Measurements from ENCODE around the gene DUOXA2.
"Not testable (repeated sequence)": the region's sequence is repeated elsewhere in the genome, so short reads cannot be mapped to it uniquely, and the experiment has no call there.

Gene DUOXA2

GRCh38 chr15:45114076-45114750 lies at the start of gene DUOXA2, which contains the start of gene DUOX2:
TSS of gene DUOXA2 (plus strand) at chr15:45114326. CDS start at chr15:45114606, 280 bp downstream.
TSS of gene DUOX2 (minus strand) at chr15:45114172. CDS start at chr15:45113411, 761 bp downstream.
- Histone ChIP-seq H3K27ac (ENCODE audit: low read length) (no peak within 1 kb of the TSS), H3K4me3 (ENCODE audit: low read length) (no peak within 1 kb of the TSS), H4K20me1 (ENCODE audit: insufficient read depth, low read length) (no peaks in the 10 kb centered on the region), H2AFZ (ENCODE audit: low read depth, low read length) (no peak within 1 kb of the TSS), H3K27me3 (ENCODE audit: low read depth, low read length) (no peaks in the 10 kb centered on the region), H3K9ac (ENCODE audit: low read length) (no peak within 1 kb of the TSS), H3K9me3 (ENCODE audit: insufficient read depth, low read length) (no peaks in the 10 kb centered on the region), H3K79me2 (ENCODE audit: low read length) (no peaks in the 10 kb centered on the region), H3K4me2 (ENCODE audit: low read length) (no peak within 1 kb of the TSS), H3K36me3 (replicated peaks; ENCODE audit: low read depth, low read length) (no peaks in the 10 kb centered on the region), H3K4me1 (ENCODE audit: low read length) (no peaks in the 10 kb centered on the region)
- TF ChIP-seq EZH2phosphoT487 (IDR thresholded peaks at IDR 0.05; ENCODE audit: low read depth) (no peak), CTCF (IDR thresholded peaks at IDR 0.05; ENCODE audit: low read depth, low read length) (no peak)

- Histone ChIP-seq H3K9ac (ENCODE audit: low read length) (no peak overlapping the region), H3K36me3 (replicated peaks; ENCODE audit: low read depth, low read length) (no peaks in the 10 kb centered on the region), H2AFZ (ENCODE audit: low read depth, low read length) (no peak overlapping the region), H3K4me3 (ENCODE audit: low read length) (no peak overlapping the region), H4K20me1 (ENCODE audit: insufficient read depth, low read length) (no peaks in the 10 kb centered on the region), H3K27me3 (ENCODE audit: low read depth, low read length) (no peaks in the 10 kb centered on the region), H3K79me2 (ENCODE audit: low read length) (no peaks in the 10 kb centered on the region), H3K4me1 (ENCODE audit: low read length) (no peaks in the 10 kb centered on the region), H3K4me2 (ENCODE audit: low read length) (no peak overlapping the region), H3K9me3 (ENCODE audit: insufficient read depth, low read length) (no peaks in the 10 kb centered on the region), H3K27ac (ENCODE audit: low read length) (no peak overlapping the region)
- TF ChIP-seq CTCF (IDR thresholded peaks at IDR 0.05; ENCODE audit: low read depth, low read length): no peak
- TF ChIP-seq EZH2phosphoT487 (IDR thresholded peaks at IDR 0.05; ENCODE audit: low read depth): no peak
Measured at GRCh38 chr15:45064386-45064785, 49.7 kb upstream of the DUOXA2 start.

- not testable (repeated sequence) for H3K4me2 ChIP-seq (ENCODE audit: low read length); H3K9me3 ChIP-seq (ENCODE audit: insufficient read depth, low read length); H3K36me3 ChIP-seq (replicated peaks; ENCODE audit: low read depth, low read length); H3K4me3 ChIP-seq (ENCODE audit: low read length); H3K4me1 ChIP-seq (ENCODE audit: low read length); H3K9ac ChIP-seq (ENCODE audit: low read length); H3K79me2 ChIP-seq (ENCODE audit: low read length); H3K27ac ChIP-seq (ENCODE audit: low read length); H2AFZ ChIP-seq (ENCODE audit: low read depth, low read length); H4K20me1 ChIP-seq (ENCODE audit: insufficient read depth, low read length); H3K27me3 ChIP-seq (ENCODE audit: low read depth, low read length)
Measured at GRCh38 chr15:45069942-45070360, 44.2 kb upstream of the DUOXA2 start.

- not testable (repeated sequence) for H3K4me1 ChIP-seq (ENCODE audit: low read length); H3K27ac ChIP-seq (ENCODE audit: low read length); H3K9ac ChIP-seq (ENCODE audit: low read length); H4K20me1 ChIP-seq (ENCODE audit: insufficient read depth, low read length); H3K36me3 ChIP-seq (replicated peaks; ENCODE audit: low read depth, low read length); H3K9me3 ChIP-seq (ENCODE audit: insufficient read depth, low read length); H3K27me3 ChIP-seq (ENCODE audit: low read depth, low read length); H2AFZ ChIP-seq (ENCODE audit: low read depth, low read length); H3K79me2 ChIP-seq (ENCODE audit: low read length); H3K4me3 ChIP-seq (ENCODE audit: low read length); H3K4me2 ChIP-seq (ENCODE audit: low read length)
Measured at GRCh38 chr15:45073602-45074001, 40.5 kb upstream of the DUOXA2 start.

GRCh38 chr15:45075440-45076320 lies 38.4 kb upstream of the DUOXA2 start:
- not testable (repeated sequence) for H3K27me3 ChIP-seq (ENCODE audit: low read depth, low read length); H4K20me1 ChIP-seq (ENCODE audit: insufficient read depth, low read length); H3K4me3 ChIP-seq (ENCODE audit: low read length); H3K4me2 ChIP-seq (ENCODE audit: low read length); H3K79me2 ChIP-seq (ENCODE audit: low read length); H3K36me3 ChIP-seq (replicated peaks; ENCODE audit: low read depth, low read length); H2AFZ ChIP-seq (ENCODE audit: low read depth, low read length); H3K4me1 ChIP-seq (ENCODE audit: low read length); H3K27ac ChIP-seq (ENCODE audit: low read length); H3K9me3 ChIP-seq (ENCODE audit: insufficient read depth, low read length); H3K9ac ChIP-seq (ENCODE audit: low read length)

GRCh38 chr15:45077391-45077790 lies 36.7 kb upstream of the DUOXA2 start:
- not testable (repeated sequence) for H3K4me2 ChIP-seq (ENCODE audit: low read length); H3K27ac ChIP-seq (ENCODE audit: low read length); H3K4me1 ChIP-seq (ENCODE audit: low read length); H3K9ac ChIP-seq (ENCODE audit: low read length); H3K27me3 ChIP-seq (ENCODE audit: low read depth, low read length); H3K79me2 ChIP-seq (ENCODE audit: low read length); H2AFZ ChIP-seq (ENCODE audit: low read depth, low read length); H3K36me3 ChIP-seq (replicated peaks; ENCODE audit: low read depth, low read length); H3K4me3 ChIP-seq (ENCODE audit: low read length); H4K20me1 ChIP-seq (ENCODE audit: insufficient read depth, low read length); H3K9me3 ChIP-seq (ENCODE audit: insufficient read depth, low read length)

GRCh38 chr15:45079201-45079600 lies 34.9 kb upstream of the DUOXA2 start:
- H3K27ac ChIP-seq (ENCODE audit: low read length); H3K36me3 ChIP-seq (replicated peaks; ENCODE audit: low read depth, low read length); H3K4me2 ChIP-seq (ENCODE audit: low read length); H3K4me1 ChIP-seq (ENCODE audit: low read length); H4K20me1 ChIP-seq (ENCODE audit: insufficient read depth, low read length); H3K79me2 ChIP-seq (ENCODE audit: low read length); H2AFZ ChIP-seq (ENCODE audit: low read depth, low read length); H3K27me3 ChIP-seq (ENCODE audit: low read depth, low read length); H3K4me3 ChIP-seq (ENCODE audit: low read length); H3K9me3 ChIP-seq (ENCODE audit: insufficient read depth, low read length); H3K9ac ChIP-seq (ENCODE audit: low read length): not testable (repeated sequence)

All from OCI-LY3 (cell line).